Non-pigmented ciliary epithelial cell (primary cell): ENCODE results near the gene DIAPH2.
"Not testable (repeated sequence)": the region's sequence is repeated elsewhere in the genome, so short reads cannot be mapped to it uniquely, and the experiment has no call there.

Experiments
- DNase-seq: peaks from one replicate; pipeline ENCODE4 v3.0.0-alpha.2; 2010; ENCODE audit warnings: low read depth

DIAPH2 gene

GRCh38 chrX:96684339-96685209, at the start of gene DIAPH2:
TSS of gene DIAPH2 (plus strand) at chrX:96684842.
- DNase-seq, result no peak

DNA sequence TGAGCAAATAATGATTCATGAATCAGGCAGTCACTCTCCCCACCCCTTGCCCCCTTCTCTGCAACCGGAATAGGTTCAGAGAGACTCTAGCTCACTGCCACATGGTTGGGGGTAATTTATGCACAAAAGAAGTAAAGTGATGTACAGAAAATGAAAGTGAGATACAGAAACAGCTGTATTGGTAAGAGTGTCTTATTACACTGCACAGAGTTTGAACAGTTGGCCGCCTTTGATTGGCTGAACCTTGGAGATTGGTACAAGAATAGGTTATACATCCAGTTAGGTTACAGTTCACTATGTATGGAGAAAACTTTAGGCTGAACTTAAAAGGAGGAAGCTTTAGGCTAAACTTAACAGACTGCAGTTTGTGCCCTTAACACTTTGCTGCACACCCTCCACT, 34.6 kb upstream of the DIAPH2 start:
- DNase-seq, result no peak

DNA sequence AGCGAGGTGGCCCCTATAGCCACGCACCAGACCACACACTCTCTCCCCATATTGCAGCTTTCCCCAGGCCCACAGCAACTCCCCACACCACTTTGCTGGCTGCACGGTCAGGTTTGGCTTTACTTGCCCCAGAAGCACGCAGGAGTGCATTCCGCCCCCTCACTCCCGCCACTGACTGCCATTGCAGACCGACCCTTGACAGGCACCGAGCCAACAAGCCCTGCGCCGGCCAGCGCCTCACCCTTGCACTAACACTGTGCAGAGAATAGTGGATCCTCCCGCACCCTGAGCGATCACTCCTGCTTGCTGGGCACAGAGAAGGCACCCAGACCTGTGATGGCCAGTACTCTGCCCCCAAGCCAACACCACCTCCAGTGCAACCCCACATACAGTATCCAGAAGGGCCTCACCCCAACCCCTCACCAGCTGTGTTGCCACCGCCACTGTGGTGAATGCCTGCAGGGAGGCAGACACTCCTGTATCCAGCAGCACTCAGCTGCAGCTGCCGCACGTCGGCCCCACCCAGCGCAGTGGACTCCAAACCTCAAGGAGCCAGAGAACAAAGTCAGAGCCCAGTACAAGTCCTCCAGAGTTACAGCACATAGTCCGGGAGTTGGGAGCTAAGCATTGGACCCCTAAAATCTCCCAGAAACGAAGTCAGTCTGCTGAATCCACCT, 28.6 kb upstream of the DIAPH2 start:
- no peak for DNase-seq

- DNase-seq, result no peak
Observed at GRCh38 chrX:96682516-96682915, 2.1 kb upstream of the DIAPH2 start.

- no peak for DNase-seq
Observed at GRCh38 chrX:96683997-96684338, 674 bp upstream of the DIAPH2 start.

DNA sequence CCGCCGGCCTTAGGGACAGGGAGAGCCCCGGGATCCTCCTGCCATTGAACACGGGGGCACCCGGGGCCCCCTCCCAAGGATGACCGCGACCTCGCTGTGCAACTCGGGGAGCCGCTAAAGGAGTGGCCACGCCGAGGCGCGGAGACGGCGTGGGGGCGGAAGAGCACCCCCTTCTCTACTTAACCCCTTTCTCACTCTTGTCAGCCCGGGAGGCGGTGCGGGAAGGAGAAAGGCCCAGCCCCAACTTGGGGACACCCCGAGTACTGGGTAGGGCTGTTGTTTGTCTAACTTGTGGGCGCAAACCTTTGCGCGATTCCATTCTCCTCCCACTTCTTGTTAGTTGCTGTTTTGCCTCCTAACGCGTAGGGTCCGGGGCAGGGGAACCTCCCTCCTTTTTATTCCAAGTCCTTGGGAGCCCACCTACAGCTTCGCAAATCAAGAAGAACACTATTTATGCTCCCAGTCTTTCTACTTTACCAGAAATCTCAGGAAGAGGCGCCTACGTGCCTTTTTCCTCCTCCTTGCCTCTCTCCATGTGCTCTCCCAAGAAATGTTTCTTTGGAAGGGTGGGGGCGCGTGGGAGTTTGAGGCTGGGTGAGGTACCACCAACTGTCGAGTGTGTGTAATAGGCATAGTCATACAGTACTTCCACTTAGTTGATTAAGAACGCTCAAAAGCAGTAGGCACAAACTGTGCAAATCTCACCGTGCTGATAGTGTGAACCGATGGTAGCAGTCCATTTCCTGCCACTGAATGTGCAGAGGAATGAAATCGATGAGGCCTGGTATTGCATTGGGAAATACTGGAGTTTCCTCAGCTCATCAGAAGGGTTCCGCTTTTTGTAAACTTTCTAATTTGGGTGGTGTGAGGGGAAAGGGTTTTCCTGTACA, 813 bp downstream of the DIAPH2 start:
- no peak for DNase-seq

DNA sequence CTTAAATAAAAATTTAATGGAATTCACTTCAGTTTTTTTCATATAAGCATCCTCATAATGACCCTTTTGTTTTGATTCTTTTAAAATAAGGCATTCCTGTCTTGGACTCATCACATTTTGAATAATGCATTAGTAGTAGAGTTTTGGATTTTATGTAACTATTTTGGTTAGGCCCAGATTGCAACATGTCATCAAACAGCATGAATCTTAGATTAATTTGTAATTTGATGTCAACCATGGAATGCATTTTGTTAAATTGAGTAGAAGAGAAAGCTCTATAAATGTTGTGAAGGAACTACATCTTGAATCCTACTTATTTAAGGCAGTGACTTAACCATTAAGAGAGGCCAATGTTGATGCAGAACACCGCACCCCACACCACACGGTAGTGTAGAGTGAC, 3.1 kb downstream of the DIAPH2 start:
- DNase-seq, result no peak

DNA sequence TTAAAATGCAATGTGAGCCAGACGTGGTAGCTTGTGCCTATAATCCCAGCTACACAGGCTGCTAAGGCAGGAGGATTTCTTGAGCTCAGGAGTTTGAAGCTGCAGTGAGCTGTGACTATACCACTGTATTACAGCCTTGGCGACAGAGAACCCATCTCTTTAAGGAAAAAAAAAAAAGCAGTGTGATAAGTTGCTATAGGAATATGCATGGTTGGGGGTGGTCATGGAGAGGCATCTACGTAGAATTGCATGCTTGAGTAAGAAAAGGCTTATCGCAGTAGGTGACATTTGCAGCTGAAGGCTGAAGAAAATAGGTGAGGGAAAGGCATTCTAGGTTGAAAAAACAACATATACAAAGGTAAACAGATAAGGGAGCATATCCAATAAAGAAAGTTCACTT, 4.1 kb downstream of the DIAPH2 start:
- no peak for DNase-seq

GRCh38 chrX:96689991-96690390, 5.3 kb downstream of the DIAPH2 start:
- no peak for DNase-seq

DNA sequence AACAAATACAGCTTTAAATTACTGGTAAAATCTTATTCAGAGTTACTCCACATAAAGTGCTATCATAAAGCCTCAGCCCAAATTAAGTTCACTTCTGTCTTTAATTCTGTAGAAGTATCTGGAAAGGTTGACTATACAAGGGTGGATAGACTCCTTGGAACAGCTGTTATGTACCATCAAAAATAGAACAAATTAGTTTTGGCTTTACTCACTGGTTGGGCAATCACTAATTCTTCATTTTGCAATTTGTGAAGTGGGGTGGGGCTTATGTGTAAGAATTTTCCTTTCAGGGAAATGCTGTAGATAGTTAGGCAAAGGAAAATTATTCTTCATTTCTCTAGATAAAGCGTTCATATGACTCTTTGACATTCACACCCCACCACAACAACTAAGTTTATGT, 7.8 kb downstream of the DIAPH2 start:
- DNase-seq, result no peak

GRCh38 chrX:96692890-96693289, 8.2 kb downstream of the DIAPH2 start:
- no peak for DNase-seq

DNA sequence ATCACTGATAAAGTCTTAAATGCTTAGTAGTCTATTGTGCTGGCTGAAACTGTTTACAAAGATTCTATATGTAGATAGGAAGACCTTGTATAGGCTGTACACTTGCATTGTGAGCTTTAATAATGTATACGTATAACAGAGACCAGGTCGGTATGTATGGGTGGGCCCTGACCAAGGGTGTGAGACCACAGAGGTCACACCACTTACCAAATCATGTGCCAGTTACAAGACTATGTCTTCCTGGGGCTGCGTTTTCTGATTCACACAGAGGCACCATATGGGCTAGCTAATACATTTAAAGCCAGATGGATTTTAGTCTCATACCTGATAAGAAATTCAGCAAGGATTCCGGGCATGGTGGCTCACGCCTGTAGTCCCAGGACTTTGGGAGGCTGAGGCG, 8.8 kb downstream of the DIAPH2 start:
- no peak for DNase-seq

GRCh38 chrX:96696462-96696861, 11.8 kb downstream of the DIAPH2 start:
- DNase-seq, result no peak

DNA sequence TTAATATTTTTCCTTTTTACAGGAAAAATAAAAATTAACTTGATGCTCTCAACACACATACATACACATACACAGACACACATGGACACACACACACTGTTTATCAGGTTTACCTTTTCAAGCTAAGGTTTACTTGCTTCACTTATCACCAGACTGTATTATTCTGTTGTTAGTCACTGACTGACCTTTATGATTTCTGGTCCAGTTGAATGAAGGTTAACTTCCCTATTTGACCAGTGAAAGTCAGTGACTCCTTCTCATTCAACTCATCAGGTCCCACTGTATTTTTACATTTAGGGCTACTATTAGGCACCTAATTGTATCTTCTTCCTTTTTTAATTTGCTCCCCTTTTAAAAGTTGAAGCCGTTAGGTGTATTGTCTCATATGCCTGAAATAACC, 16.0 kb downstream of the DIAPH2 start:
- no peak for DNase-seq

DNA sequence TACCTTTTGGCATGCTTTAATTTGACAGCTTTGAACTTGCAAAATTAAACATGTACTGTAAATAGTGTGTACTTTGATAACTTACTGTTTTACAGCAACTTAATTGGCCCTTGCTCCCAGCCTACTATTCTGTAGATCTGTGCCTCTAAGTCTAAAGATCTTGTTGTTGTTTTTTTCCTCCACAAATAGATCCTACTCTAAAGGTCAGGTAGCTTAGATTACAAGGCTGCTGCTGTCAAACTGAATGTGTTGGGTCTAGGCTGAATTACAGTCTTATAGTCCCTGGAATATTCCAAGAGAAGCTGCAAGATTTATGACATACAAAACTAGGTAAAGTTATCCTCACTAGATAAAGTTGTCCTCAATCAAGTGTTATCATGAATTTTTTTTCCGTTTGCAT, 18.7 kb downstream of the DIAPH2 start:
- no peak for DNase-seq

DNA sequence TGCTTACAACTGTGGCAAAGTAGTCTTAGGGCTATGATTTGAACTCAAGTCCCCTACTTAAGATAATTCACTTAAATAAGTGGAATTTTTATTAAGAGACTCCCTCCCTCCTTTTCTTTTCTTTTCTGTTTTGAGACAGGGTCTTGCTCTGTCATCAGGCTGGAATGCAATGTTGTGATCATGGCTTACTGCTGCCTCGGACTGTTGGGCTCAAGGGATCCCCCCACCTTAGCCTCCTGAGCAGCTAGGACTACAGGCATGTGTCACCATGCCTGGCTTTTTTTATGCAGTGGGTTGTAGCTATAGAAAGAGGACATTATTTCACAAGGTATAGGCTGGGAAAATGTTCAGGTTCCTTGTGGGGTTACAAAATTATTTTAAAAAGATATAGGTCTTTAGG, 19.2 kb downstream of the DIAPH2 start:
- no peak for DNase-seq

DNA sequence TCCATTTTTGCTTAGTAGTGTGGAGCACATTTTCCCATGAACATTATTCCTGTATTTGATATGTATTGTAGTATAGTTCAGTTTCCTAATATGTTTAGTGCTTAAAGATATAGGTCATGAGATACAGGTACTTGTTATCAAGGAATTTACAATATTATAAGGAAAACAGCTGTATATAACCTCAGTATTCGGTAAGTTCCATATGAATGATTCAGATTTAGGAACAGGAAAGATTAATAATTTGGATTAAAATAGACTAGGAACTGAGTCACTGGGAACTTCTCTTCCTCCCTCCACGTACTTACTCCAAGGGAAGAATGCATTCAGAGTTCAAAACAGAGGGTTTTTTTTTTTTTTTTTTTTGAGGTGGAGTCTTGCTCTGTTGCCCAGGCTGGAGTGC, 20.0 kb downstream of the DIAPH2 start:
- DNase-seq, result no peak

DNA sequence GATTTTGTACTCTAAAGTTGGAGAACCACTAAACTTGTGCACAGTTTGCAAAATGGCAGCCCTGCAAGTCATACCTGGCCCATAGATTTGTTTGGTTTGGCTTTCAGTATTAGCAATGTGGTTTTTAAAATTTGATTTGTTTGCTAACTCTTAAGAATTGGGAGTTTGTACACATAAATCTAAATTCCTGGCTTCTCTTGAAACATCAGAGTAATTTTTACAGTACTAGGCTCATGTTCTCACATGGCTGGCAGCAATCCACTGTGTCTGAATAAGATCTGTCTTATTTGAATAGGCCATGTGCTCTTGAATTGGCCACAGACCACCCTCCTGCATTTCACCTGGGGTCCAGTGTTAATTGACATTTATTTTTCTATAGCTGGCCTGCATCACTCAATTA, 21.3 kb downstream of the DIAPH2 start:
- DNase-seq, result no peak

GRCh38 chrX:96707804-96708203, 23.2 kb downstream of the DIAPH2 start:
- DNase-seq, result no peak

DNA sequence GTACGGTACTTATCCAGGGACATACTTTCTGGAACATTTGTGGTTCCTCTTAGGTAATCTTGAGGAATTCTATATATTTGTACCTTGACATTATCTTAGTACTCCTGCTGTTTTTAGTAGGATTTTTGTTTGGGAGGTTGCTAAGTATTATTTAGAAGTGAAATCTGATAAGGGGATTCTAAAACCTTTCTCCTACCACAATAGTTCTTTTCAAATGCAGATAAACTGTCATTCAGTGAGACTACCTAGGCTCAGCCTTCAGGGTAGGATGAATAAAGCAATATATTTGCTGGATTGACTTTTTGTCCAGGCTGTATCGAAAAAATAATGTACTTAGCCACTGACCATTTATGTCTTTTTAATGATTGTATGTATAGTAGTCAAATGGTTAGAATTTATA, 25.4 kb downstream of the DIAPH2 start:
- no peak for DNase-seq

- DNase-seq, result no peak
Observed at GRCh38 chrX:96713303-96713702, 28.7 kb downstream of the DIAPH2 start.

GRCh38 chrX:96714393-96714792, 29.8 kb downstream of the DIAPH2 start:
- not testable (repeated sequence) for DNase-seq

GRCh38 chrX:96715481-96715880, 30.8 kb downstream of the DIAPH2 start:
- no peak for DNase-seq
